Measurements from ENCODE around the gene HELZ2.

- TF ChIP-seq CTCF (IDR thresholded peaks at IDR 0.05; ENCODE audit: low read depth, low read length, poor library complexity, severe bottlenecking) (no peak), EZH2phosphoT487 (IDR thresholded peaks at IDR 0.05; ENCODE audit: borderline replicate concordance, low read length) (no peak)
Measured at GRCh38 chr20:63548542-63548941, 25.5 kb downstream of the HELZ2 start.

All from DOHH2 (cell line).